Body of pancreas (tissue), 4 donors: ENCODE data around the gene NOXA1. TPM values are rescaled to one million over a fixed set of nuclear protein-coding genes. Genes with fewer than 3 reads are reported as not detected.

Experiments used
- ATAC-seq: fragments of 150-250 bp; one replicate; pipeline ENCODE4 v1.9.1; 2016
- DNase-seq, 4 donors: peaks; one replicate each; pipeline ENCODE4 v3.0.0-alpha.2; 2019
- H3K27ac ChIP-seq, 4 donors: fragments of 200-600 bp; sonication (generic); 1 replicate in 3 of 4; 2 replicates in 1 of 4; pipeline versions ENCODE4 v1.5.1 to v1.6.1; 2016 to 2019; ENCODE audit warnings: mild to moderate bottlenecking in 1 of 4, mixed read lengths in 1 of 4, moderate library complexity in 1 of 4
- H3K27me3 ChIP-seq, 2 donors: fragments of 200-600 bp; sonication (generic); one replicate each; pipeline ENCODE4 v1.6.0; 2016; ENCODE audit warnings: mild to moderate bottlenecking in 1 of 2
- H3K36me3 ChIP-seq, 2 donors: fragments of 200-600 bp; sonication (generic); replicated peaks in 1 of 2; 2 replicates each; pipeline ENCODE4 v1.5.1; 2016; ENCODE audit warnings: low read depth in 2 of 2; ENCODE audit not compliant: insufficient read depth in 1 of 2
- H3K4me1 ChIP-seq: fragments of 200-600 bp; sonication (generic); one replicate; pipeline ENCODE4 v1.6.0; 2016
- H3K4me3 ChIP-seq, 2 donors: fragments of 200-600 bp; sonication (generic); 1 replicate in 1 of 2; 2 replicates in 1 of 2; pipeline ENCODE4 v1.5.1; 2016 to 2019
- H3K9me3 ChIP-seq, 3 donors: fragments of 200-600 bp; sonication (generic); 1 replicate in 2 of 3; 2 replicates in 1 of 3; pipeline ENCODE4 v1.5.1; 2016
- CTCF ChIP-seq, 7 experiments: fragments of 450-650 bp in 4 of 7; fragments of 200-600 bp in 3 of 7; sonication (generic) in 3 of 7; IDR thresholded peaks; one replicate each; pipeline ENCODE4 v1.5.1; 2016 to 2019; ENCODE audit warnings: antibody characterized with exemption in 7 of 7
- POLR2A ChIP-seq, 3 donors: fragments of 450-650 bp; IDR thresholded peaks; one replicate each; pipeline ENCODE4 v1.6.1; 2016; ENCODE audit warnings: antibody characterized with exemption in 3 of 3, mild to moderate bottlenecking in 2 of 3
- WGBS, 2 donors: methylation state at CpG; one replicate each; pipeline ENCODE4 v1.1.5; 2017; 5-methylcytosine and 5-hydroxymethylcytosine counted together
- intact Hi-C: fragments of 100-400 bp; cut with DNase I; formaldehyde crosslinking; loops from one replicate; pipeline ENCODE4 v1.15.1; 2023
- total RNA-seq, 2 donors: library from RNA; depleted of rRNA; stranded (reverse); fragments of >200 nt; gene quantifications; one replicate each; pipeline ENCODE4 v1.1.0, GENCODE V29; 2016

NOXA1 gene
- total RNA-seq, 2 donors from 2014 or later: 7.3 to 12.9 TPM

GRCh38 chr9:137457406-137458193 lies 34.4 kb downstream of the NOXA1 start:
- WGBS, 2 donors: 49 to 58% methylated on average over 12 to 42 of the region's 44 CpGs
- no peak overlapping the region for H3K4me3 ChIP-seq
- H3K4me1 ChIP-seq: peaks cover 45% of the 10 kb centered on the region
- H3K36me3 ChIP-seq: peaks cover 0 to 2% of the 10 kb centered on the region in 2 donors
- DNase-seq (peak; percentile 71 to 85 (median 82)), ATAC-seq (peak; percentile 53)
- H3K9me3 ChIP-seq: no peaks in the 10 kb centered on the region
- H3K27ac ChIP-seq: peak overlapping the region; percentile 49 to 72 (median 62)
- intact Hi-C loops: no loop called here
- TF ChIP-seq CTCF (IDR thresholded peaks at IDR 0.05) (peak in 4 of 7 experiments; percentile 33 to 49 (median 41)), POLR2A (IDR thresholded peaks at IDR 0.05) (peak in 2 of 3 donors; percentile 44 to 51)
- H3K27me3 ChIP-seq: no peaks in the 10 kb centered on the region

- Histone ChIP-seq H3K4me1 (peaks cover 45% of the 10 kb centered on the region), H3K27me3 (no peaks in the 10 kb centered on the region), H3K27ac (peak overlapping the region; percentile 49 to 72 (median 62)), H3K36me3 (no peaks in the 10 kb centered on the region), H3K9me3 (no peaks in the 10 kb centered on the region), H3K4me3 (peak overlapping the region; percentile 16 to 29)
- DNase-seq (peak; percentile 42 to 67 (median 66)), ATAC-seq (peak; percentile 19)
- intact Hi-C loops: no loop called here
- 12% methylated on average over 80 of the region's 88 CpGs; no CpG with 5 or more reads in 1 of the 2 donors for WGBS, 2 donors
- TF ChIP-seq POLR2A (IDR thresholded peaks at IDR 0.05) (no peak), CTCF (IDR thresholded peaks at IDR 0.05) (no peak)
Observed at GRCh38 chr9:137458194-137459151, 35.3 kb downstream of the NOXA1 start.

- peaks cover 45% of the 10 kb centered on the region for H3K4me1 ChIP-seq
- DNase-seq: peak; percentile 94 to 97 (median 96)
- H3K4me3 ChIP-seq: peak within 1 kb of the TSS; percentile 16 to 29
- no peaks in the 10 kb centered on the region for H3K36me3 ChIP-seq
- 0 to 1% methylated on average over 14 to 45 of the region's 62 CpGs for WGBS, 2 donors
- peak within 1 kb of the TSS; percentile 55 to 72 (median 66) for H3K27ac ChIP-seq
- intact Hi-C loops: no loop called here
- H3K9me3 ChIP-seq: no peaks in the 10 kb centered on the region
- peak in 2 of 7 experiments; percentile 7 to 28 for TF ChIP-seq CTCF (IDR thresholded peaks at IDR 0.05)
- TF ChIP-seq POLR2A (IDR thresholded peaks at IDR 0.05): peak in 2 of 3 donors; percentile 42 to 51
- H3K27me3 ChIP-seq: no peaks in the 10 kb centered on the region
- peak; percentile 88 for ATAC-seq
Observed at GRCh38 chr9:137459152-137459600, 36.0 kb downstream of the NOXA1 start, which contains the start of gene NSMF. NSMF (minus strand) TSS chr9:137459334; CDS start chr9:137459102, 232 bp downstream.

- DNase-seq (peak in 1 of 4 donors; percentile 40), ATAC-seq (no peak)
- intact Hi-C loops: no loop called here
- no peaks in the 10 kb centered on the region for H3K36me3 ChIP-seq
- H3K4me3 ChIP-seq: no peak overlapping the region
- WGBS, 2 donors: 36% methylated on average over 14 of the region's 15 CpGs; no CpG with 5 or more reads in 1 of the 2 donors
- H3K4me1 ChIP-seq: peaks cover 39% of the 10 kb centered on the region
- peak overlapping the region in 3 of 4 donors; percentile 63 to 72 (median 70) for H3K27ac ChIP-seq
- H3K9me3 ChIP-seq: no peaks in the 10 kb centered on the region
- no peaks in the 10 kb centered on the region for H3K27me3 ChIP-seq
- TF ChIP-seq POLR2A (IDR thresholded peaks at IDR 0.05): no peak
- no peak for TF ChIP-seq CTCF (IDR thresholded peaks at IDR 0.05)
Observed at GRCh38 chr9:137459601-137460362, 36.6 kb downstream of the NOXA1 start.
